RWPE2 (cell line): Measurements from ENCODE around the gene ELP6.
A peak's percentile ranks its signal among the peaks of the same experiment; 100 is the strongest.

Source experiments
- ATAC-seq: fragments of 200-7000 bp; cut with Tn5 transposase; 3 replicates; pipeline ENCODE4 v1.9.1; 2021; ENCODE audit warnings: low read depth
- DNase-seq: peaks from one replicate; pipeline ENCODE4 v3.0.0-alpha.2; 2020; ENCODE audit warnings: low spot score
- H3K27ac ChIP-seq: fragments of 450-650 bp; 2 replicates; pipeline ENCODE4 v1.5.1; 2017; ENCODE audit warnings: mild to moderate bottlenecking; ENCODE audit not compliant: poor library complexity, severe bottlenecking
- H3K27me3 ChIP-seq: fragments of 250-450 bp; sonication (Bioruptor Pico); 2 replicates; pipeline ENCODE4 v1.5.1; 2021; ENCODE audit warnings: mild to moderate bottlenecking, moderate library complexity; ENCODE audit not compliant: insufficient read depth, poor library complexity, severe bottlenecking
- H3K36me3 ChIP-seq: fragments of 250-450 bp; sonication (Bioruptor Pico); 2 replicates; pipeline ENCODE4 v1.5.1; 2020; ENCODE audit warnings: low read depth, mild to moderate bottlenecking, moderate library complexity
- H3K4me1 ChIP-seq: fragments of 250-450 bp; sonication (Bioruptor Pico); 2 replicates; pipeline ENCODE4 v1.5.1; 2021; ENCODE audit warnings: mild to moderate bottlenecking, moderate library complexity; ENCODE audit not compliant: insufficient read depth, poor library complexity, severe bottlenecking
- H3K4me3 ChIP-seq: fragments of 250-450 bp; sonication (Bioruptor Pico); 2 replicates; pipeline ENCODE4 v1.5.1; 2021; ENCODE audit warnings: mild to moderate bottlenecking, moderate library complexity; ENCODE audit not compliant: severe bottlenecking
- H3K9me3 ChIP-seq: fragments of 250-450 bp; sonication (Bioruptor Pico); 2 replicates; pipeline ENCODE4 v1.5.1; 2021; ENCODE audit warnings: mild to moderate bottlenecking, moderate library complexity; ENCODE audit not compliant: severe bottlenecking
- CTCF ChIP-seq: fragments of 450-650 bp; IDR thresholded peaks from one replicate; pipeline ENCODE4 v1.5.1; 2017; ENCODE audit warnings: mild to moderate bottlenecking, moderate library complexity; ENCODE audit not compliant: poor library complexity, severe bottlenecking

The ELP6 gene

GRCh38 chr3:47522082-47522987, 8.8 kb upstream of the ELP6 start:
- Histone ChIP-seq H3K4me1 (no peaks in the 10 kb centered on the region), H3K27ac (no peak overlapping the region), H3K9me3 (no peaks in the 10 kb centered on the region), H3K27me3 (no peaks in the 10 kb centered on the region), H3K36me3 (no peaks in the 10 kb centered on the region), H3K4me3 (no peak overlapping the region)
- TF ChIP-seq CTCF, result peak; percentile 92
- ATAC-seq (peak; percentile 93), DNase-seq (peak; percentile 78)

GRCh38 chr3:47520756-47521155, 7.2 kb upstream of the ELP6 start:
- Histone ChIP-seq H3K4me3 (no peak overlapping the region), H3K27ac (no peak overlapping the region), H3K9me3 (no peaks in the 10 kb centered on the region), H3K27me3 (no peaks in the 10 kb centered on the region), H3K4me1 (no peaks in the 10 kb centered on the region), H3K36me3 (no peaks in the 10 kb centered on the region)
- ATAC-seq, result no peak
- TF ChIP-seq CTCF, result no peak
- DNase-seq, result no peak

- DNase-seq (no peak), ATAC-seq (no peak)
- no peak for TF ChIP-seq CTCF
- H3K9me3 ChIP-seq, result no peaks in the 10 kb centered on the region
- no peak overlapping the region for H3K4me3 ChIP-seq
- no peaks in the 10 kb centered on the region for H3K36me3 ChIP-seq
- no peaks in the 10 kb centered on the region for H3K4me1 ChIP-seq
- H3K27me3 ChIP-seq, result no peaks in the 10 kb centered on the region
- H3K27ac ChIP-seq, result no peak overlapping the region
Observed at GRCh38 chr3:47517937-47518336, 4.4 kb upstream of the ELP6 start.

- no peak overlapping the region for H3K27ac ChIP-seq
- no peak overlapping the region for H3K4me3 ChIP-seq
- H3K27me3 ChIP-seq, result no peaks in the 10 kb centered on the region
- TF ChIP-seq CTCF, result no peak
- no peak for DNase-seq
- ATAC-seq, result no peak
- peaks cover 10% of the 10 kb centered on the region for H3K36me3 ChIP-seq
- no peaks in the 10 kb centered on the region for H3K4me1 ChIP-seq
- no peaks in the 10 kb centered on the region for H3K9me3 ChIP-seq
Observed at GRCh38 chr3:47515864-47516319, 2.4 kb upstream of the ELP6 start.

- Histone ChIP-seq H3K27ac (no peak overlapping the region), H3K9me3 (no peaks in the 10 kb centered on the region), H3K4me3 (no peak overlapping the region), H3K27me3 (no peaks in the 10 kb centered on the region), H3K36me3 (peaks cover 18% of the 10 kb centered on the region), H3K4me1 (no peaks in the 10 kb centered on the region)
- DNase-seq, result no peak
- TF ChIP-seq CTCF, result no peak
- ATAC-seq, result no peak
Observed at GRCh38 chr3:47515100-47515499, 1.6 kb upstream of the ELP6 start.
